Choroid plexus epithelial cell (primary cell): ENCODE data around the gene CHI3L1.

ENCODE experiments used
- DNase-seq: peaks from one replicate; pipeline ENCODE4 v3.0.0-alpha.2; 2010; ENCODE audit warnings: low read depth
- H3K4me3 ChIP-seq: 2 replicates; pipeline ENCODE4 v1.5.1; 2011; ENCODE audit warnings: low read depth, mild to moderate bottlenecking, control low read depth, low read length, moderate library complexity
- CTCF ChIP-seq: conservative IDR thresholded peaks from 2 replicates; pipeline ENCODE4 v1.5.1; 2011; ENCODE audit warnings: low read depth, mild to moderate bottlenecking, control low read depth, inconsistent platforms, low read length, moderate library complexity

Gene CHI3L1

GRCh38 chr1:203223012-203223775, 36.7 kb upstream of the CHI3L1 start:
- H3K4me3 ChIP-seq: no peak overlapping the region
- no peak for TF ChIP-seq CTCF
- DNase-seq: no peak

- no peak for TF ChIP-seq CTCF
- no peak overlapping the region for H3K4me3 ChIP-seq
- no peak for DNase-seq
These were observed 33.4 kb upstream of the CHI3L1 start for GRCh38 chr1:203219934-203220333.

- TF ChIP-seq CTCF: no peak
- no peak overlapping the region for H3K4me3 ChIP-seq
- DNase-seq: no peak
These were observed 32.7 kb upstream of the CHI3L1 start for GRCh38 chr1:203219171-203219570.

GRCh38 chr1:203217668-203218067, 31.2 kb upstream of the CHI3L1 start:
- DNase-seq: no peak
- no peak overlapping the region for H3K4me3 ChIP-seq
- TF ChIP-seq CTCF: no peak

- H3K4me3 ChIP-seq: no peak overlapping the region
- TF ChIP-seq CTCF: peak; percentile 33
- DNase-seq: no peak
These were observed 30.7 kb upstream of the CHI3L1 start for GRCh38 chr1:203217139-203217655.

- peak; percentile 77 for TF ChIP-seq CTCF
- DNase-seq: peak; percentile 83
- H3K4me3 ChIP-seq: no peak overlapping the region
These were observed 30.0 kb upstream of the CHI3L1 start for GRCh38 chr1:203216274-203217138.
